ENCODE results near the gene MYLK4.

MYLK4 gene

DNA sequence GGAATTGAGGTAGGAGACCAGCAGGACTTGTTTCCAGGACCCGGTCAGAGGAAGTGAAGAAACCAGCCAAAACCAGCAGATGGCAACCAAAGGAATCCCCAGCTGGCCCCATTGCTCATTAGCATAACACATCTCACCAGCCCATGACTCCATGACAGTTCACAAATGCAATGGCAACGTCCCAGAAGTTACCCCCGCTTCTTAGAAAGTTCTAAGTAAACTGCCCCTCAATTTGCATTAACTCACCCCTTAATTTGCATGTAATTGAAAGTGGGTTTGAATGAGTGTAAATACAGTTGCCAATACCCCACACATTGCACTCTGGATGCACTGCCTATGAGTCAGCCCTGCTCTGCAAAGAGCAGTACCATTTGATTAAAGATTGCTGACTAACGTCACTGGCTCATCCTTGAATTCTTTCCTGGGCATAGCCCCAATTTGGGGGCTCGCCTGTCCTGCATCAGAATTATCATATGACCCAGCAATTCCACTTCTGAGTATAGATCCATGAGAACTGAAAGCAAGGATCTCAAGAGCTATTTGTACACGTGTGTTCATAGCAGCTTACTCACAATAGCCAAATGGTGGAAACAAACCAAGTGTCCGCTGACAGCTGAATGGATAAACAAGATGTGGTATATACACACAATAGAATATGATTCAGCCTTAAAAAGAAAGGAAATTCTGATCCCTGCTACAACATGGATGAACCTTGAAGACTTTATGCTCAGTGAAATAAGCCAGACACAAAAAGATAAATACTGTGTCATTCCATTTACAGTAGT lies 36.4 kb downstream of the MYLK4 start:
- FAIRE-seq (no peak), DNase-seq (ENCODE audit: extremely low spot score, insufficient read length, low read depth) (no peak)

DNA sequence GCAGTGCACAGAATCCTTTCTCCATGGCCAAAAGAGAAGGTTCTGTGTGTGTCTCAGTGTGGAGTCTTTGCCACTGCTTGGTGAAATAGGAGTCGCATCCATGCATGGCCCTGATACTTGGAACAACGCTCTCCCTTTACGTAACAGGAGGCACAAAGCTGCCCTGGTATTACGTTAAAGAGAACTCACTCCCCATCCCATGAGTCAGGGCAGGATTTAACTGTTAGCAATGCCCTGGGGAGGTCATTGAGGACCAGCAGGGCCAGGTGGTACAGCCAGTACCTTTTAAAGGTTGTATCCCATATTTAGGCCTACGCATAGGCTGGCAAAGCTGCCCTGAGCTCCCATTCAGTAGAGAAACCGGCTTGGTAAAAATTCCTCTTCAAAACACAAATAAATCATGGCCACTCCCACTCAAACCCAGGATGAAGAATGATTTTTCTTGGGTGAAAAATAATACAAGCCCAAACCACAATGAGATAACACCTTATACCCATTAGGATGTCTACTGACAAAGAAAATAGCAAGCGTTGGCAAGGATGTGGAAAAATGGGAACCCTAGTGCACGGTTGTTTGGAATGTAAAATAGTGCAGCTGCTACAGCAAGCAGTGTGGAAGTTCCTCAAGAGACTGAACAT lies 37.1 kb downstream of the MYLK4 start:
- FAIRE-seq: no peak
- no peak for DNase-seq (ENCODE audit: extremely low spot score, insufficient read length, low read depth)

DNA sequence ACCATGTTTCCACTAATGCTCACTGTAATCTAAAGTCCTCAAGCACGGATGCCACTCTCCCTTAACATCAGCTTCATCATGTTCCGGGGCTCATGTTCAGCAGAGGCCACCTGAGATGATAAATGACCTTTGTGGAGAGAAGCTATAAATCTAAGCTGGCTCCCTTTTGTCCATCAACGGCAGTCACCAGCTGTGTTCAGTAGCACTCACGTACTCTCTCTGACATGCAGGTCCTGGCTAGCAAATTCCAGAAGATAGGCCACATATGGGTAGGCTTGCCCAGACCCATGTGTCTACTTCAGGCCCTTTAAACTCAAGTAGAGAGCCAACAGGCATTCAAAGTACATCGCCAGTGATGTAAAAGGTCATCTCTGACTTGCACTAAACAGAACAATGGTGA lies 38.6 kb downstream of the MYLK4 start:
- DNase-seq (ENCODE audit: extremely low spot score, insufficient read length, low read depth) (no peak), FAIRE-seq (no peak)

DNA sequence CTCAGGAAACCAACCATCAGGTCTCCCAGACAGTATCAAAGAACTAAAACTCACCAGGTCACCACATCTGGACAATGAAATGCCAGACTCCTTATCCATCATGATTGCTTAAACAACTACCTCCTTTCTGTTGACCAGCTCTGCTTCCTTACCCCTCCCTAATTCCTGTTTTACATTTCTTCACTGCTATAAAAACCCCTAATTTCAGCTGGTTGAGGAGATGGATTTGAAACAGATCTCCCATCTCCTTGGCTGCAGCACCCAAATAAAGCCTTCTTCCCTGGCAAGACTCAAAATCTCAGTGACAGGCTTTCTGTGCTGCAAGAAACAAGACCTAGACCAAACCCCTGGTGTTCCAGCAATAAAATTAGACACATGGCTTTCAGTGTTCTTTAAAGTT lies 40.3 kb downstream of the MYLK4 start:
- DNase-seq (ENCODE audit: extremely low spot score, insufficient read length, low read depth) (no peak), FAIRE-seq (no peak)

DNA sequence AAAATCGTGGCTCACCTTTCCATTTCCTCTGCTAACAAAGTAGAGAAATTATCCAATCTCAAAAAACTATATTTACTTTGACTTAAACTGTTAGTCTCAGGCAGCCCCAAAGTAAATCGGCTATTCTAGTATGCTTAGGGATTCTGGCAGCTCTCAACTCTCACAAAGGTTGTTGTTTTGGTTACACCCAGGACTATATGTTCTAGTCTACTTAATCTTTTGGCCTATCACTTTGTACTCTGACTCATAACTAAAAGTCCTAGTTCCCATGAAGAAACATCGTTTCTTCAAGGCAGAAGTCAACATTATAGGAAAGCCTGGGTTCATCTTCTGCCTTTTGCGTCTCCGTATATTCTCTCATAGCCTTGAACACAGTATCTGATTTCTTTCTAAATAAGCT lies 42.3 kb downstream of the MYLK4 start:
- no peak for FAIRE-seq
- DNase-seq (ENCODE audit: extremely low spot score, insufficient read length, low read depth): no peak

DNA sequence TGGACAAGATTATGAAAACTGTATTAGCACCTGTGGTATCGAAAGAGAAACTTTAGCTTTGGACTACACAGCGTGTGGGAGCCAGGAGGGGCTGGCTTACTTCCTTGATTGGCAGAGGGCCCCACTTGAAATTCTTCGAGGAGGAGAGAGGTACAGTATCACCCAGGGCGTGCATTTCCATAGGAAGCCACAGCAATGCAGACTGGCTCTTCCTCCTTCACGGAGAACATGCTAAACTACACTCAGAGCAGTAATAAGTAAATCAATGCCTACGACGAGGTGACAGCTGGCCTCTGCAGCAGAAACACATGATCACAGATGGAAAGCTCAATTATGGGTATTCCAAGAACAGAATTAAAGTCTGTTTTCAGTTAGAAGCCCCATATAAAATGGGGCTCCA lies 44.2 kb downstream of the MYLK4 start:
- FAIRE-seq (no peak), DNase-seq (ENCODE audit: extremely low spot score, insufficient read length, low read depth) (no peak)

DNA sequence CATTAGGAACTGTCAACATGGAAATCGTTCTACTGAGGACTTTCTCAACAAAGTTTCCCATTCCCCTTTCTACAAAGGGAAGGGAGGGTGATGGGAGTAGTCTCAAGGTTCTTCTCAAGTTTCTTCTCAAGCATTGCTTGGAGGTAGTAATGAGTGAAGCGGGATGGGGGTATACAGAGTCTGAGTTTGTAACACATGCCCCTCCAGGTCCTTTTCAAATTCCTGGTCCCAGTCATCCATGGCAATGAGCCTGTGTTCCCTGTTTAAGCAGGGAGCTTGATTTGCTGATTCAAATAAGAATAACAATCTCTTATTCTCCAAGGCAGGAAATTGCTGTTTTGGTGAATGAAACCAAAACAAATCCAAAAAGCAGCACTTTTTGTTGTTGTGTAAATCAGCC lies 45.5 kb downstream of the MYLK4 start:
- FAIRE-seq (no peak), DNase-seq (ENCODE audit: extremely low spot score, insufficient read length, low read depth) (no peak)

DNA sequence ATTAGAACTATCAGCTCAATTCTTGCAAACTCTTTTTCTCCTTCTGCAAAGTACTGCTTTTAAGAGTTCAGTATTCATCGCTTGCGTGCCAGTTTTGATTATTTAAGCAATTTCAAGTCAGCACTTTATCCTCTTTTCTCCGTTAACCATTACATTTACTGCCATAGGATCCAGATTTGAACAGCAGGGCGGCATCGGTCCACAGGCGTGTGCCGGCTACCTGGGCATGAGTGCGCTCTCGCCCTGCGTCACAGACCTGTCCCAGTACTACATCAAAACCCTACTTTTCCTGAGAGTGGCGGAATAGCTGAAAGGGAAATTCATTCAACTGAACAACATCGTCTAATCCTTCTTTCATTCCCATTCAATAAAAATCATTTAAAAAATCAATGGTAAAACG lies 53.4 kb downstream of the MYLK4 start:
- no peak for FAIRE-seq
- DNase-seq (ENCODE audit: extremely low spot score, insufficient read length, low read depth): no peak

DNA sequence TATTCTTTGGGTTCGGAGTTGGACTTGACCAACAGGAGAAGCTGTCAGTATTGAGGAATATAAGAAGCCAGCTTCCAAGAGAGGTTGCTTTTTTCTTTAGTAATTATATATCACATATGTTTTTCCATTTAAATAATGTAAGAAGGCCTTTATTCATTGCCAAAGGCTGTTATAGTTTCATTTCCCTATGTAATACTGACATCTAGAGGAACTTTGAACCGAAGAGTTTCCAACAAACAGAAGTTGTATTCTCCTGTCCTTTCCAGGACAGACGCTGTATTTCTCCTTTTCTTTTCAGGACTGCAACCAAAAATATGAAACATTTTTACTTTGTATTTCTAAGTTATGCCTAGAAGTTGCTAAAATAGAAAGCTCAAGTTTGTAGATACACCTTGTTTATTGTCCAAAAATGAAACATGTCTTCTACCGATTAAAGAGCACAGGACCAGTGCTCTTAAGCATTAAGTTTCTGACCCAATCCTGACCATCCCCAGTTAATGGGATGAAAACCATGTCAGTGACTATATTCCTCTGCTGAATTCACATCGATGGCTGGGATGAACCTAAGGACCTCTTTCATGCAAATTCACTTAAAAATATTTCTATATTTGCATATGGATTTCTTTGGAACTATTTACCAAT lies 55.1 kb downstream of the MYLK4 start:
- FAIRE-seq (peak; percentile 15), DNase-seq (ENCODE audit: extremely low spot score, insufficient read length, low read depth) (no peak)

DNA sequence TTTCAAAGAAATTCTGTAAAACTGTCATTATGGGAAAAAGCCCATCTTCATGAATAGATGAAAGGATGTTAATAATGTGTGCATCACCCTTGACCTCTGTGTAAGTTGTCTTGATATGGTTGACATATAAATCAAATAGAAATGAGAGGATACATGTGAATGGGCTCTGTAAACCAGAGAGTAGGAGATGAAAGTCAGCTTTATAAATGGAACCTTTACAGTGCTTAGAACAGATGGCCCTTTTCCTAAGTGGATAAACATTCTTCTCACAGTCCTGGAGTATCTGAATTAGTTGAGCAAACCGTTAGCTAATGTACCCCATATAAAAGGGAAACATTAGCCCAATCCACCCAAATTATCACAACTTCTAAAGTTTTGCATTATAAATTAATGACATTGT lies 57.5 kb downstream of the MYLK4 start:
- FAIRE-seq (no peak), DNase-seq (ENCODE audit: extremely low spot score, insufficient read length, low read depth) (no peak)

DNA sequence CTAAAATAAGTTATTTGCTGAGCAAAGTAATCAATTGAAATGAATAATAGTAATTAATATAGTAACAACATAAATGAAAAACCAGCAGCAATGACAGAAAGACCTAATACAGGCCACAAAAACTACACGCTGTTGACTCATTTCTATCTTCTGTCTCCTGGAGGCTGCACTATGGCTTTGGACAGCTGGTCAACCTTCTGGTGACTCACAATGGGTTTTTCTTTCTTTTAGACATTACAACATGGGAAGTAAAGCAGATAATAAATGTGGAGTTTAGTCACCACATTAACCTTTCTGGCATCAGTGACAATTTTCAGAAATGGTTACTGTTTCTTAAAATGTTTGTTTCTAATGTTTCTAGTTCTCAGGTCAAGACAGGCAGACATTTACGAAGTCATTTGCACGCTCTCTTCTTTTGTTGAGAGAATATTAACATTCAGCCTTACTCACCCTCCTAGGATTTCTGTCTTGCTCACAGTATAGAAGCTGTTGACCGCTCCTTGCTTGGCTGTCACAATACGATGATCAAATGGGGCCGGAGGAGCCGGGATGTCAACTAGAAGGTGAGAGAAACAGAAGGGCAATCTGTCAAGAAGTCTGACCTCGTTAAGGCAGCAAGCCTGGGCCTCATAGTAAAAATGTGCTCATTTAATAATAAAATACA lies 62.2 kb downstream of the MYLK4 start:
- no peak for DNase-seq (ENCODE audit: extremely low spot score, insufficient read length, low read depth)
- FAIRE-seq: no peak

DNA sequence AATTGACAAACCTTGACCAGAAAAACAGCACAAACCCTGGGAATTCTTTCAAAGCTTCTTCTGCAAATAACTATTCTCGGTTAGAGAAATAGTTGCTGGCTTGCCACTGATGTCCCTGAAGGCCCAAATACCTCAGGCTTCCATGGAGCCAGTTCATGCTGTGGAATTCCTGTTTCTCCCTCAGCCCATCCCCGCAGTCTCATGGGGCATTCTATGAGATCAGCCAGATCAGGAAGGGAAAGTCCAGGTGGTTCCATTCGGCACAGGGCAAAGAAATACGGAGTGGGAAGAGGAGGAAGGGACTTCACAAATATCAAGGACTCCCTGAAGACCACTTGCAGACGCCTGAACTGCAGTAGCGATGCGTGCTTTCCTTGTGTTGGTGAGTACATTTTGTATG lies 63.3 kb downstream of the MYLK4 start:
- no peak for DNase-seq (ENCODE audit: extremely low spot score, insufficient read length, low read depth)
- no peak for FAIRE-seq

DNA sequence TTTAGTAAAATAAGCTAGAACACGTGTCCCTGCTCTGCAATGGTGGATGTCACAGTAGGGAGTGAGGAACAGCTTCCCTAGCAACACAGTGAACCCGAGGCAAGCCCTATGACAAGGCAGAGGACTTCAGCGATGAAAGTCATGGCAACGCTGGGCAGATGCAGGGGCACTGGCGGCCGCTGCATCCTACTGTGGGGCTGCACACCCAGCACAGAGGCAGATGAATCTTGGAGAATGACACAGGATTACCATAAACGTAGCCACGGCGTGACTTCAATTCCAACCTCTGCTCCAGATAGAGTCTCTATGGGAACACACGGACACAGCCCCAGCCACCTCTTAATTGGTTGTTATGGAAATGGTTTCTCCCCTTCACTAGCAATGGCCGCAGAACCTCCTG lies 64.2 kb downstream of the MYLK4 start:
- DNase-seq (ENCODE audit: extremely low spot score, insufficient read length, low read depth) (no peak), FAIRE-seq (no peak)

DNA sequence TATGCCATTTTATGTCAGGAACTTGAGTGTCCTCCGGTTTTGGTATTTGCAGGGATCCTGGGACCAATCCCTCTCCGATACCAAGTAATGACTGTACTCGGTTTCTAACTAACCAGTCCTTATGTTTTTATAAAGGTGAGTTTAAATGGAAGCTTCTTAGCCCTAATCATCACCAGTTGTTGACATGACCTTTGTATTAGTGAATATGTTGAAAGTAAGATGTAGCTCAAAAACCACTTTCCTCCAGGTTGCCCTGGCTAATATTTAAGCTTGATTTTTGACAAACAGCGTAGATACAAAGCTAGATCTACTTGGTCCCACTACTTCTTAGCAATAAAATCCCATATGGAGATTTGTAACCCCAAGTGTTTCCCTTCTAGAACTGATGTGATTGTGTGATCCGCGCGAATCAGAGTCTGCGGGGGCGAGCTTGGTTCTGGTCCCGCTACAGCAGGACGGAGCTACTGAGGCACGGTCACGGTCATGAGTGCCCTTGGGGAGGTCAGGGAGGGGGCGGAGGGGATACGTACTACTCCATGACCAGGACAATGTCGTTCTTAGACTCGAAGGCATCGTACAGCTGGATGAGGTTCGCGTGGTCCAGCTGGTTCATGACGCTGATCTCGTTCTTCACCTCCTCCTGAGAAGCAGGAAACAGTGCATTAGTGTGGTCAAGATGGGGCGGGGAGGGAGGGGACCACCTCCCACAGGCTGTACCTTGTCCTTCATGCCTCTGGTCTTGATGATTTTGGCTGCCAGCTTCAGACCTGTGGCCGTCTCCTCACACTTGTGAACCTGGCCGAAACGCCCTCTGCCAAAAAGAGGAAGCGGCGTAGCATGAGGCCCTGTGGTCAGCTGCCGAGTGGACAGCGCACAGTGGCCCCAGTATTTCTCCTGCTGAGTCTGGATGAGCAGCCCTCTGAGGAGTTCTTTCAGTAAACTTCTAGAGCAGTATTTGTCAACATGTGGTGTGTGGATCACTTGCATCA lies 65.7 kb downstream of the MYLK4 start:
- FAIRE-seq (no peak), DNase-seq (ENCODE audit: extremely low spot score, insufficient read length, low read depth) (no peak)

DNA sequence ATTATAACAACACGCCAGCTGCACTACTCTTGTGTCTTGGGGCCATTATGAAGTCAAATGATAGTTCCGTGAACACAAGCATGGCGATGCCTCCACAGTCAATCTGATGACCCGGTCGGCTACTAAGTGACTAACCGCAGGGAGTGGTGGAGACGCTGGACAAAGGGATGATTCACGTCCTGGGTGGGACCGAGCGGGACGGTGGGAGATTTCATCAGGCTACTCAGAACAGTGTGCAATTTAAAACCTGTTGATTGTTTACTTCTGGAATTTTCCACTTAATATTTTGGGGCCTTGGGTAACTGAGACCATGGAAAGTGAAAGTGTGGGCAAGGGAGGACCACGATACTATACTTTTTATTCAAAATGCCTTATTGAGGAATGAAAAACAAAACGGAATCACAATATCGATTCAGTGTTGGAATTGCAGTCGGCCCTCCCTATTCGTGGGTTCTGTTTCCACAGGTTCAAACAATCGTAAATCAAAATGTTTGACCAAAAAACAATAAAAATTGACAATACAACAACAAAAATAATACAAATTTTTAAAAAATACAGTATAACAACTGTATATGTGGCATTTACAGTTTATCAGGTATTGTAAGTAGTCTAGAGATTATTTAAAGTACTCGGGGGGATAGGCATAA lies 66.5 kb downstream of the MYLK4 start:
- FAIRE-seq (no peak), DNase-seq (ENCODE audit: extremely low spot score, insufficient read length, low read depth) (no peak)

DNA sequence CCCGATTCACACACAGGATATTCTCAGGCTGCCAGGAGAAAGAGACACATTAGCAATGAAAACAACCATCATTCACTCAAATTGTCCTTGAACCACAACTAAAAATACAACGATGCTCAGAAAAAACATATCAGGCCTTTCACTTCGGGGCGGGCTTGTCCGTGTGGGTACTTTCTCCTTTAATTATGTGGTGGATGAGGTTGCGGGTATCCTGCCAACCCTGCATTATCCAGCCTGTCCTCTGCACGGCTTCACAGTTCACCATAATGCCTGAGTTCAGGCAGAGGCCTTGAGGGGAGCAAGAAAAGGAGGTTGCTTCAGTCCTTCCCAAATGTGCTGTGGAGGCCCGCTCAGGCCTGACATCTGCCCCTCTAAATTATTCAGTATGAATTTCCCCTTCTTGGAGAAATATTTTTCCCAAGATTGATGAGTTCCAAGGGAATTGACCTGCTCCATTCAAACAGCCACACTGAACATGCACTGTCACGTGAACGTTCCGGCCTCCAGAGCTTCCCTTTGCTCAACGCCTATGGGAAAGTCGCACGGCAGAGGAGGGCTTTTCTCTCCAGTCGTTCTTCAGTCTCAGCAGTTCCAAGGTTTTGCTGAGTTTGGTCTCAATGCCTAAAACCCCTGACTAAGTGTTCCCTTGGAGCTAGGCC lies 70.3 kb downstream of the MYLK4 start:
- DNase-seq (ENCODE audit: extremely low spot score, insufficient read length, low read depth) (no peak), FAIRE-seq (no peak)

DNA sequence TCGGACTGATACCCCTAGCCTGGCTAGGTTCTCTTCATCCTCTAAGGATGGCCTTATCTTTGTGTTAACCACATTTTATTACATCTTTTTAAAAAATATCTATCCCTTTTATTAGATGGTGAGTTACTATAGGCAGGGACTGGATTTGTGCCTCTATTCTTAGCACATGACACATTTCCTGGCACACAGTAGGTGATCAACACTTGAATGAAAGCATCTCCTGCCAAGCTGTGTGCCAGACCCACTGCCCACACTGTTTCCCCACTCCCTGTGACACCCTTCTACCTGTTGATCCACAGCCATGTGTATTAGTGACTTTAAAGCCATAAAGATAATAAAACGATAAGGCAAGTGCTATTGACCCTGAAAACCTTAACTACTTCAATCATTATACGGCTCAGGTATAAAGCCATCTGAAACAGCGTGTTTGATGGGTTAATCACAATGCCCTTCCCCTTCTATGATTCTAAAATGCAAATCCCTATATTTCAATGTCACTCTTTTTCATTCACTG lies 73.6 kb downstream of the MYLK4 start:
- DNase-seq (ENCODE audit: extremely low spot score, insufficient read length, low read depth) (no peak), FAIRE-seq (no peak)

DNA sequence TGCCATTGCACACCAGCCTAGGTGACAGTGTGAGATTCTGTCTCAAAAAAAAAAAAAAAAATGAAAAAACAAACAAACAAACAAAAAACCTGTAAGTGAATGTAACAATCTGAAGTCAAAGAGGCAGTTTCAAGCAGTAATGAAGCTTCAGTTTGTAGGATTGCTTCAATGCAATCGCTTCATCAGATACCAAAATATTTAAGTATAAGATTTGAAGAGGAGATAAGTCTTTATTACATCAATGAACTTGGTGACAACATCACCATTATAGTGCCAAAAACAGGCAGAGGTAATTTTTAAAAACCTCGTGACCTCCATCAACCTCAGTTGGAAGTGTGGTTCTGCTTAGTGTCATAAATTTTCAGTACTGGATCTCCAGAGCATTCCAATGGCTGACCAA lies 74.7 kb downstream of the MYLK4 start:
- DNase-seq (ENCODE audit: extremely low spot score, insufficient read length, low read depth) (no peak), FAIRE-seq (no peak)

DNA sequence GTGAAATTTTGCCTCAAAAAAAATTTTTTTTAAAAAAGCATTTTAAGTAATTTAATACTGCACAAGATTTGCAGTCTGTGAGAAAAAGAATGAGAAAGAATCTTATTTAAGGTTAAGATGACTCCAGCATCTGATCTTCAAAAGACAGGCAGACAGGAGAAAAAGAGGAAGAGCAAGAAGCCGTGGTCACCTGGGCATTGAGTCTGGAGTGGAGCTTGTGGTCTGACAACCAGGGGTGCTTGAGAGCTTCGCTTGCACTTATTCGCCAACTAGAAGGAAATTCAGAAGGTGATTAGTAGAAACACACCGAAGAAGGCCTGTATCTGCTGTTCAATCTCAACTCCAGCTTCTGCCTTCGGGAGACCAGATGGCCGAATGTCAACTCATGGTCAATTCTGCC lies 75.9 kb downstream of the MYLK4 start:
- DNase-seq (ENCODE audit: extremely low spot score, insufficient read length, low read depth) (no peak), FAIRE-seq (no peak)

All from GM18507 (cell line).